H1 (cell line): ENCODE data around the gene PCDH8. TPM values are rescaled to one million over a fixed set of nuclear protein-coding genes. Genes with fewer than 3 reads are reported as not detected.

Experiments used
- CHD7 ChIP-seq: fragments of 300-600 bp; sonication (generic); IDR thresholded peaks from 2 replicates; pipeline ENCODE4 v1.7.1; 2012; ENCODE audit warnings: low read length, moderate library complexity, mild to moderate bottlenecking, inconsistent platforms; ENCODE audit not compliant: insufficient replicate concordance
- GABPA ChIP-seq: IDR thresholded peaks from 2 replicates; pipeline ENCODE4 v1.6.1; 2011; ENCODE audit warnings: mild to moderate bottlenecking, low read length, moderate library complexity, borderline replicate concordance; ENCODE audit not compliant: insufficient read depth
- JUN ChIP-seq: IDR thresholded peaks from 2 replicates; pipeline ENCODE4 v1.6.1; 2011; ENCODE audit warnings: low read depth, mild to moderate bottlenecking, improper control_type of control experiment, low read length
- NRF1 ChIP-seq: IDR thresholded peaks from 2 replicates; pipeline ENCODE4 v1.6.1; 2011; ENCODE audit warnings: mild to moderate bottlenecking, low read depth, low read length, improper control_type of control experiment
- PHF8 ChIP-seq: fragments of 200-600 bp; sonication (generic); conservative IDR thresholded peaks from 2 replicates; pipeline ENCODE4 v1.7.1; 2012; ENCODE audit warnings: low read depth, mild to moderate bottlenecking, inconsistent platforms, low read length, moderate library complexity
- RFX5 ChIP-seq: IDR thresholded peaks from 2 replicates; pipeline ENCODE4 v1.6.1; 2011; ENCODE audit warnings: low read depth, low read length, improper control_type of control experiment, borderline replicate concordance
- SAP30 ChIP-seq: fragments of 300-600 bp; sonication (generic); IDR thresholded peaks from 2 replicates; pipeline ENCODE4 v1.7.1; 2012; ENCODE audit warnings: low read length, moderate library complexity, mild to moderate bottlenecking, inconsistent platforms; ENCODE audit not compliant: insufficient read depth, insufficient replicate concordance
- SP2 ChIP-seq: IDR thresholded peaks from 2 replicates; pipeline ENCODE4 v1.6.1; 2012; ENCODE audit warnings: mild to moderate bottlenecking, low read length, inconsistent platforms
- TBP ChIP-seq: IDR thresholded peaks from 2 replicates; pipeline ENCODE4 v1.6.1; 2011; ENCODE audit warnings: low read depth, low read length, improper control_type of control experiment
- TCF12 ChIP-seq: IDR thresholded peaks from 2 replicates; pipeline ENCODE4 v1.6.1; 2011; ENCODE audit warnings: low read depth, mild to moderate bottlenecking, low read length
- YY1 ChIP-seq: IDR thresholded peaks from 2 replicates; pipeline ENCODE4 v1.6.1; 2011; ENCODE audit warnings: low read depth, mild to moderate bottlenecking, low read length
- ZNF274 ChIP-seq: IDR thresholded peaks from 2 replicates; pipeline ENCODE4 v1.7.0; 2012; ENCODE audit warnings: low read length, borderline replicate concordance; ENCODE audit errors: extremely low read depth
- polyA plus RNA-seq, 7 experiments: library from polyadenylated mRNA; depleted of rRNA in 3 of 7; stranded (reverse) in 5 of 7; unstranded in 2 of 7; fragments of >200 nt in 5 of 7; fragments of 200-250 nt in 2 of 7; gene quantifications; 1 replicate in 5 of 7; 2 replicates in 1 of 7; 4 replicates in 1 of 7; pipeline versions ENCODE4 v1.2.1 to v1.2.3, GENCODE V29; 2011 to 2013; ENCODE audit warnings: missing spikeins in 2 of 7, mixed read lengths in 2 of 7
- total RNA-seq: library from RNA; stranded (reverse); fragmentation: NEBNext Ultra II Directional; extraction: Animal tissue kit (Norgen Biotek cat#: 25700); gene quantifications from 2 replicates; pipeline ENCODE4 v1.2.1, GENCODE V29; 2021

Gene PCDH8
- total and polyA plus RNA-seq, 2 of the 8 experiments (the other 6 are each of a cell fraction or from before 2014, with no cell fraction given): 0.82 to 1.6 TPM

GRCh38 chr13:52884429-52885010 lies 36.1 kb upstream of the PCDH8 start (continued):
- TF ChIP-seq CHD7: no peak
- TF ChIP-seq RFX5: no peak
- no peak for TF ChIP-seq TCF12
- no peak for TF ChIP-seq YY1
- no peak for TF ChIP-seq TBP
- TF ChIP-seq SAP30: no peak
- no peak for TF ChIP-seq SP2
- no peak for TF ChIP-seq PHF8
- TF ChIP-seq NRF1: no peak
- no peak for TF ChIP-seq JUN
- no peak for TF ChIP-seq GABPA
- no peak for TF ChIP-seq ZNF274
